IMR-90 (cell line): Measurements from ENCODE around the gene ARF6. TPM values are rescaled to one million over a fixed set of nuclear protein-coding genes. Genes with fewer than 3 reads are reported as not detected.

Source experiments
- ATAC-seq: fragments of 200-7000 bp; cut with Tn5 transposase; 2 replicates; pipeline ENCODE4 v1.9.1; 2020; ENCODE audit warnings: low read depth, mild to moderate bottlenecking, moderate library complexity
- BruUV-seq: library from RNA; stranded (reverse); fragments of 400-500 nt; replicated peaks from 2 replicates; lab custom pipeline; 2021; lab: Mats Ljungman, UMichigan
- CTCF ChIA-PET: fragments of 300-600 bp; formaldehyde crosslinking; extraction: SDS; loops from one replicate; lab custom pipeline; 2021; ENCODE audit warnings: antibody characterized with exemption; lab: Yijun Ruan, JAX
- POLR2A ChIA-PET: fragments of 300-600 bp; sonication (Branson Sonifier 250); formaldehyde crosslinking; loops from one replicate; lab custom pipeline; 2022; ENCODE audit warnings: antibody characterized with exemption; ENCODE audit not compliant: unreplicated experiment; lab: Charles Lee
- DNase-seq: peaks from one replicate; pipeline ENCODE4 v3.0.0; 2013
- H2AFZ ChIP-seq: replicated peaks from 2 replicates; pipeline ENCODE3; 2013; ENCODE audit warnings: low read length, mild to moderate bottlenecking; ENCODE audit not compliant: poor library complexity
- H2AK5ac ChIP-seq: 2 replicates; pipeline ENCODE4 v1.6.1; 2013; ENCODE audit warnings: low read depth, low read length, inconsistent platforms
- H2AK9ac ChIP-seq: replicated peaks from 2 replicates; pipeline ENCODE3; 2013; ENCODE audit warnings: mild to moderate bottlenecking, low read depth, low read length, moderate library complexity; ENCODE audit not compliant: poor library complexity
- H2BK120ac ChIP-seq: 2 replicates; pipeline ENCODE4 v1.6.1; 2013; ENCODE audit warnings: low read depth, low read length, inconsistent platforms
- H2BK15ac ChIP-seq: 3 replicates; pipeline ENCODE4 v1.6.1; 2013; ENCODE audit warnings: low read depth, low read length, inconsistent platforms
- H2BK20ac ChIP-seq: 2 replicates; pipeline ENCODE4 v1.6.1; 2013; ENCODE audit warnings: low read depth, mild to moderate bottlenecking, inconsistent platforms, low read length, moderate library complexity
- H2BK5ac ChIP-seq: 2 replicates; pipeline ENCODE4 v1.6.1; 2013; ENCODE audit warnings: mild to moderate bottlenecking, low read depth, low read length, inconsistent platforms; ENCODE audit not compliant: poor library complexity, severe bottlenecking
- H3K14ac ChIP-seq: replicated peaks from 2 replicates; pipeline ENCODE4 v1.6.1; 2013; ENCODE audit warnings: low read depth, low read length, inconsistent platforms
- H3K18ac ChIP-seq: 2 replicates; pipeline ENCODE4 v1.6.1; 2013; ENCODE audit warnings: low read depth, low read length, control low read depth
- H3K23ac ChIP-seq: 2 replicates; pipeline ENCODE4 v1.6.1; 2013; ENCODE audit warnings: low read depth, low read length, inconsistent platforms
- H3K27ac ChIP-seq: 2 replicates; pipeline ENCODE4 v1.5.1; 2013; ENCODE audit warnings: mild to moderate bottlenecking, control low read depth, low read length; ENCODE audit not compliant: insufficient read depth
- H3K27me3 ChIP-seq: 2 replicates; pipeline ENCODE4 v1.6.1; 2013; ENCODE audit warnings: low read length; ENCODE audit not compliant: control insufficient read depth, insufficient read depth
- H3K36me3 ChIP-seq: 2 replicates; pipeline ENCODE4 v1.6.1; 2013; ENCODE audit warnings: low read length, mixed read lengths; ENCODE audit not compliant: control insufficient read depth, insufficient read depth
- H3K4ac ChIP-seq: 2 replicates; pipeline ENCODE4 v1.6.1; 2013; ENCODE audit warnings: low read depth, low read length, inconsistent platforms
- H3K4me1 ChIP-seq: 2 replicates; pipeline ENCODE4 v1.6.1; 2013; ENCODE audit warnings: low read length, mixed read lengths; ENCODE audit not compliant: control insufficient read depth, insufficient read depth
- H3K4me2 ChIP-seq: 2 replicates; pipeline ENCODE4 v1.6.1; 2013; ENCODE audit warnings: low read depth, mild to moderate bottlenecking, control low read depth, low read length, moderate library complexity
- H3K4me3 ChIP-seq: 2 replicates; pipeline ENCODE4 v1.5.1; 2013; ENCODE audit warnings: low read depth, mild to moderate bottlenecking, control low read depth, low read length, moderate library complexity; ENCODE audit not compliant: insufficient read depth
- H3K56ac ChIP-seq: 2 replicates; pipeline ENCODE4 v1.6.1; 2013; ENCODE audit warnings: low read length, inconsistent platforms; ENCODE audit not compliant: insufficient read depth; ENCODE audit errors: extremely low read depth
- H3K79me1 ChIP-seq, 2 experiments: 2 replicates each; pipeline ENCODE4 v1.6.1; 2013; ENCODE audit warnings: low read length in 2 of 2, inconsistent platforms in 1 of 2, low read depth in 1 of 2
- H3K9ac ChIP-seq: 2 replicates; pipeline ENCODE4 v1.6.1; 2013; ENCODE audit warnings: low read depth, low read length, control low read depth
- H3K9me1 ChIP-seq: 2 replicates; pipeline ENCODE4 v1.6.1; 2013; ENCODE audit warnings: low read length, inconsistent platforms; ENCODE audit not compliant: insufficient read depth
- H3K9me3 ChIP-seq: 2 replicates; pipeline ENCODE4 v1.6.1; 2013; ENCODE audit warnings: low read length; ENCODE audit not compliant: control insufficient read depth, insufficient read depth
- H4K20me1 ChIP-seq: 2 replicates; pipeline ENCODE4 v1.6.1; 2013; ENCODE audit warnings: low read length, inconsistent platforms; ENCODE audit not compliant: insufficient read depth
- H4K5ac ChIP-seq: 2 replicates; pipeline ENCODE4 v1.6.1; 2013; ENCODE audit warnings: mild to moderate bottlenecking, low read depth, low read length, control low read depth
- H4K8ac ChIP-seq, 2 experiments: 2 replicates each; pipeline ENCODE4 v1.6.1; 2013; ENCODE audit warnings: low read depth in 2 of 2, low read length in 2 of 2, control low read depth in 1 of 2, inconsistent platforms in 1 of 2
- H4K91ac ChIP-seq: 2 replicates; pipeline ENCODE4 v1.6.1; 2013; ENCODE audit warnings: low read depth, low read length, inconsistent platforms; ENCODE audit not compliant: insufficient read depth
- BHLHE40 ChIP-seq: fragments of 150-350 bp; IDR thresholded peaks from 2 replicates; pipeline ENCODE4 v1.6.1; 2016; ENCODE audit warnings: mild to moderate bottlenecking, low read depth, low read length
- CEBPB ChIP-seq: IDR thresholded peaks from 2 replicates; pipeline ENCODE4 v1.6.1; 2012; ENCODE audit warnings: low read depth, low read length, improper control_type of control experiment
- CHD1 ChIP-seq: IDR thresholded peaks from 2 replicates; pipeline ENCODE4 v1.6.1; 2012; ENCODE audit warnings: low read depth, low read length, improper control_type of control experiment
- FOS ChIP-seq: fragments of 150-350 bp; IDR thresholded peaks from 2 replicates; pipeline ENCODE4 v1.6.1; 2016; ENCODE audit warnings: low read depth, low read length
- MAFK ChIP-seq: IDR thresholded peaks from 2 replicates; pipeline ENCODE4 v1.6.1; 2012; ENCODE audit warnings: low read depth, low read length, improper control_type of control experiment
- MAZ ChIP-seq: IDR thresholded peaks from 2 replicates; pipeline ENCODE4 v1.6.1; 2012; ENCODE audit warnings: low read depth, mild to moderate bottlenecking, low read length, improper control_type of control experiment, moderate library complexity, borderline replicate concordance
- MXI1 ChIP-seq: IDR thresholded peaks from 2 replicates; pipeline ENCODE4 v1.6.1; 2012; ENCODE audit warnings: low read depth, mild to moderate bottlenecking, low read length, moderate library complexity, borderline replicate concordance
- POLR2A ChIP-seq: IDR thresholded peaks from 2 replicates; pipeline ENCODE4 v1.6.1; 2012; ENCODE audit warnings: mild to moderate bottlenecking, low read depth, low read length
- RAD21 ChIP-seq: IDR thresholded peaks from 2 replicates; pipeline ENCODE4 v1.6.1; 2012; ENCODE audit warnings: low read length, improper control_type of control experiment
- RCOR1 ChIP-seq: IDR thresholded peaks from 2 replicates; pipeline ENCODE4 v1.6.1; 2012; ENCODE audit warnings: mild to moderate bottlenecking, low read length, improper control_type of control experiment; ENCODE audit not compliant: insufficient replicate concordance
- RFX5 ChIP-seq: IDR thresholded peaks from 2 replicates; pipeline ENCODE4 v1.8.0; 2012; ENCODE audit warnings: low read depth, mild to moderate bottlenecking, low read length, moderate library complexity
- SMC3 ChIP-seq: fragments of 150-350 bp; IDR thresholded peaks from 2 replicates; pipeline ENCODE4 v1.6.1; 2016; ENCODE audit warnings: low read depth, mild to moderate bottlenecking, antibody characterized with exemption, low read length, moderate library complexity
- WGBS, 2 experiments: methylation state at CpG; one replicate each; pipeline versions ENCODE4 v1.1.5 to v1.1.7; 2013; ENCODE audit warnings: missing lambda C conversion rate in 2 of 2; ENCODE audit not compliant: insufficient read length in 1 of 2; ENCODE audit errors: extremely low coverage in 2 of 2; 5-methylcytosine and 5-hydroxymethylcytosine counted together
- dilution Hi-C: fragments of 300-500 bp; cut with HindIII; formaldehyde crosslinking; loops from one replicate; pipeline ENCODE4 v1.14.3; 2018; ENCODE audit warnings: low sequenced_read_pairs; ENCODE audit not compliant: unreplicated experiment
- in situ Hi-C: fragments of 300-500 bp; cut with MboI; formaldehyde crosslinking; loops from 3 replicates; pipeline ENCODE4 v1.14.3; 2019; ENCODE audit warnings: low sequenced_read_pairs, inconsistent platforms, mixed read lengths
- intact Hi-C: fragments of 100-400 bp; cut with micrococcal nuclease; formaldehyde crosslinking; loops from 2 replicates; pipeline ENCODE4 v1.10.0; 2022
- polyA plus RNA-seq, 3 experiments: library from polyadenylated mRNA; depleted of rRNA; stranded (reverse); fragments of >200 nt; gene quantifications; 2 replicates each; pipeline ENCODE4 v1.2.3, GENCODE V29; 2012; ENCODE audit warnings: low replicate concordance in 1 of 3
- total RNA-seq: library from RNA; depleted of rRNA; stranded (reverse); fragments of >200 nt; gene quantifications from 2 replicates; pipeline ENCODE4 v1.2.3, GENCODE V29; 2012
- TF ChIP-seq, protein P1 (sequence below): fragments of 150-350 bp; IDR thresholded peaks from 2 replicates; pipeline ENCODE4 v1.6.1; 2017; ENCODE audit warnings: mild to moderate bottlenecking, antibody characterized with exemption, low read length, low read depth
- TF ChIP-seq, protein P2 (sequence below): fragments of 150-350 bp; IDR thresholded peaks from 2 replicates; pipeline ENCODE4 v1.6.1; 2016; ENCODE audit warnings: low read depth, mild to moderate bottlenecking, low read length, moderate library complexity, borderline replicate concordance
- TF ChIP-seq, protein P3 (sequence below): conservative IDR thresholded peaks from 2 replicates; pipeline ENCODE4 v1.5.1; 2012; ENCODE audit warnings: mild to moderate bottlenecking, low read depth, low read length, improper control_type of control experiment

Gene ARF6
- total and polyA plus RNA-seq, 2 of the 4 experiments (the other 2 are of a cell fraction) = 32.1 to 40.1 TPM

DNA sequence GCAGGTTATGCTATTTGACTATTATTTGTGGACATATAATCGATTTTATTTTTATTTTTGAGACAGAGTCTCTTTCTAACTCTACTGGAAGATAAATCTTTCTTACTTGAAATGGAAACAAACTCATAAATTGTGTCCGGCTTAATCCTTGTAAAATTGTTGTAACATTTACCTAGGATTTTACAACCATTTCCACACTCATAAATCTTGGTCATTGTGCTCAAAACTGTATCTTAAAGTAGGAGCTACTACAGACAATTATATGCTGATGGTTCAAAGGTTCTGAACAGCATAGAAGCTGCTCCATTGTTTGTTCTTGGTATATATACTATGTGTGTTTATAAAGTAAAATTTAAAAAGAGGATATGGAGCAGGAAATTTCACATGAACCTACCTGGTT, 4.6 kb upstream of the ARF6 start:
- Histone ChIP-seq H3K4me3 (no peak overlapping the region), H3K14ac (no peak overlapping the region), H2AK5ac (no peak overlapping the region), H4K8ac (no peak overlapping the region), H3K56ac (no peak overlapping the region), H2AFZ (no peak overlapping the region), H3K23ac (no peak overlapping the region), H3K4ac (no peak overlapping the region), H3K27ac (no peak overlapping the region), H2BK120ac (no peak overlapping the region), H2BK5ac (no peak overlapping the region), H3K9me1 (0 out of 2 replicates have a peak, but pooled peaks cover 5% of the 10 kb centered on the region), H2BK15ac (no peak overlapping the region), H3K9me3 (no peaks in the 10 kb centered on the region), H4K91ac (no peak overlapping the region), H3K27me3 (no peaks in the 10 kb centered on the region), H3K36me3 (no peaks in the 10 kb centered on the region), H2AK9ac (no peak overlapping the region), H4K5ac (no peak overlapping the region), H3K18ac (no peak overlapping the region), H3K4me2 (no peak overlapping the region), H2BK20ac (no peak overlapping the region), H3K9ac (no peak overlapping the region), H4K20me1 (peaks cover 3% of the 10 kb centered on the region; the same call in 1 of the 2 replicates), H3K79me1 (peaks cover 7 to 16% of the 10 kb centered on the region in 2 experiments; a peak in 3 of 4 replicates), H3K4me1 (peaks cover 2% of the 10 kb centered on the region; the same call in 1 of the 2 replicates)
- ATAC-seq = no peak
- ChIA-PET CTCF (no interaction called here), POLR2A (no interaction called here)
- BruUV-seq = no TSS peak
- intact Hi-C loops = no loop called here
- no CpG with 5 or more reads among the region's 2 CpGs for WGBS, 2 experiments
- in situ Hi-C loops = no loop called here
- dilution Hi-C loops = no loop called here
- TF ChIP-seq RFX5 (no peak), SMC3 (no peak), CHD1 (no peak), CEBPB (no peak), FOS (no peak), MAZ (no peak), RCOR1 (no peak), BHLHE40 (no peak), RAD21 (no peak), POLR2A (no peak), MAFK (no peak), MXI1 (no peak)
- TF ChIP-seq, protein P1, sequence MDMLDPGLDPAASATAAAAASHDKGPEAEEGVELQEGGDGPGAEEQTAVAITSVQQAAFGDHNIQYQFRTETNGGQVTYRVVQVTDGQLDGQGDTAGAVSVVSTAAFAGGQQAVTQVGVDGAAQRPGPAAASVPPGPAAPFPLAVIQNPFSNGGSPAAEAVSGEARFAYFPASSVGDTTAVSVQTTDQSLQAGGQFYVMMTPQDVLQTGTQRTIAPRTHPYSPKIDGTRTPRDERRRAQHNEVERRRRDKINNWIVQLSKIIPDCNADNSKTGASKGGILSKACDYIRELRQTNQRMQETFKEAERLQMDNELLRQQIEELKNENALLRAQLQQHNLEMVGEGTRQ = no peak
- TF ChIP-seq, protein P2, sequence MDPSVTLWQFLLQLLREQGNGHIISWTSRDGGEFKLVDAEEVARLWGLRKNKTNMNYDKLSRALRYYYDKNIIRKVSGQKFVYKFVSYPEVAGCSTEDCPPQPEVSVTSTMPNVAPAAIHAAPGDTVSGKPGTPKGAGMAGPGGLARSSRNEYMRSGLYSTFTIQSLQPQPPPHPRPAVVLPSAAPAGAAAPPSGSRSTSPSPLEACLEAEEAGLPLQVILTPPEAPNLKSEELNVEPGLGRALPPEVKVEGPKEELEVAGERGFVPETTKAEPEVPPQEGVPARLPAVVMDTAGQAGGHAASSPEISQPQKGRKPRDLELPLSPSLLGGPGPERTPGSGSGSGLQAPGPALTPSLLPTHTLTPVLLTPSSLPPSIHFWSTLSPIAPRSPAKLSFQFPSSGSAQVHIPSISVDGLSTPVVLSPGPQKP = no peak
- TF ChIP-seq, protein P3, sequence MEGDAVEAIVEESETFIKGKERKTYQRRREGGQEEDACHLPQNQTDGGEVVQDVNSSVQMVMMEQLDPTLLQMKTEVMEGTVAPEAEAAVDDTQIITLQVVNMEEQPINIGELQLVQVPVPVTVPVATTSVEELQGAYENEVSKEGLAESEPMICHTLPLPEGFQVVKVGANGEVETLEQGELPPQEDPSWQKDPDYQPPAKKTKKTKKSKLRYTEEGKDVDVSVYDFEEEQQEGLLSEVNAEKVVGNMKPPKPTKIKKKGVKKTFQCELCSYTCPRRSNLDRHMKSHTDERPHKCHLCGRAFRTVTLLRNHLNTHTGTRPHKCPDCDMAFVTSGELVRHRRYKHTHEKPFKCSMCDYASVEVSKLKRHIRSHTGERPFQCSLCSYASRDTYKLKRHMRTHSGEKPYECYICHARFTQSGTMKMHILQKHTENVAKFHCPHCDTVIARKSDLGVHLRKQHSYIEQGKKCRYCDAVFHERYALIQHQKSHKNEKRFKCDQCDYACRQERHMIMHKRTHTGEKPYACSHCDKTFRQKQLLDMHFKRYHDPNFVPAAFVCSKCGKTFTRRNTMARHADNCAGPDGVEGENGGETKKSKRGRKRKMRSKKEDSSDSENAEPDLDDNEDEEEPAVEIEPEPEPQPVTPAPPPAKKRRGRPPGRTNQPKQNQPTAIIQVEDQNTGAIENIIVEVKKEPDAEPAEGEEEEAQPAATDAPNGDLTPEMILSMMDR = no peak
- DNase-seq = no peak
